CD4-positive, alpha-beta T cell (primary cell): ENCODE data around the gene MSI2. TPM values are rescaled to one million over a fixed set of nuclear protein-coding genes. Genes with fewer than 3 reads are reported as not detected.

Experiments used
- ATAC-seq: fragments of 200-7000 bp; cut with Tn5 transposase; one replicate; pipeline ENCODE4 v1.10.0; 2022; ENCODE audit warnings: mild to moderate bottlenecking; ENCODE audit not compliant: poor library complexity
- CTCF ChIA-PET: fragments of 350-600 bp; sonication (Branson Sonifier 250); formaldehyde crosslinking; loops from one replicate; lab custom pipeline; 2021; ENCODE audit warnings: antibody characterized with exemption, inconsistent platforms; lab: Charles Lee
- POLR2A ChIA-PET: fragments of 350-600 bp; sonication (Branson Sonifier 250); formaldehyde crosslinking; loops from one replicate; lab custom pipeline; 2021; ENCODE audit warnings: antibody characterized with exemption, inconsistent platforms; lab: Charles Lee
- DNase-seq, 14 experiments: peaks; one replicate each; pipeline ENCODE4 v3.0.0-alpha.2; 2013 to 2020; ENCODE audit warnings: mixed read lengths in 2 of 14
- H3K27ac ChIP-seq, 2 donors: one replicate each; pipeline versions ENCODE4 v1.5.1 to v1.7.0; 2013; ENCODE audit warnings: low read length in 2 of 2, low read depth in 1 of 2, mild to moderate bottlenecking in 1 of 2
- H3K27me3 ChIP-seq, 2 experiments: 1 replicate in 1 of 2; 2 replicates in 1 of 2; pipeline versions ENCODE4 v1.6.1 to v1.7.0; 2013; ENCODE audit warnings: low read length in 2 of 2, control low read depth in 1 of 2, mild to moderate bottlenecking in 1 of 2, moderate library complexity in 1 of 2; ENCODE audit not compliant: insufficient read depth in 2 of 2, control insufficient read depth in 1 of 2
- H3K36me3 ChIP-seq: one replicate; pipeline ENCODE4 v1.6.1; 2013; ENCODE audit warnings: low read length, control low read depth; ENCODE audit not compliant: insufficient read depth
- H3K4me1 ChIP-seq: one replicate; pipeline ENCODE4 v1.6.1; 2013; ENCODE audit warnings: low read length, control low read depth; ENCODE audit not compliant: insufficient read depth
- H3K4me3 ChIP-seq: one replicate; pipeline ENCODE4 v1.5.1; 2013; ENCODE audit warnings: mild to moderate bottlenecking, low read length, moderate library complexity
- H3K9me3 ChIP-seq, 2 experiments: 1 replicate in 1 of 2; 2 replicates in 1 of 2; pipeline versions ENCODE4 v1.6.1 to v1.7.0; 2013; ENCODE audit warnings: low read length in 2 of 2, mild to moderate bottlenecking in 2 of 2, control low read depth in 1 of 2, moderate library complexity in 1 of 2; ENCODE audit not compliant: control insufficient read depth in 1 of 2, insufficient read depth in 1 of 2
- H3K27ac Mint-ChIP-seq: one replicate; pipeline ENCODE4 v1.8.0; 2020; ENCODE audit warnings: mixed read lengths
- H3K27me3 Mint-ChIP-seq: one replicate; pipeline ENCODE4 v1.8.0; 2021; ENCODE audit warnings: mixed read lengths
- H3K36me3 Mint-ChIP-seq: one replicate; pipeline ENCODE4 v1.8.0; 2021; ENCODE audit warnings: low read depth, mixed read lengths
- H3K4me1 Mint-ChIP-seq: one replicate; pipeline ENCODE4 v1.8.0; 2021; ENCODE audit warnings: low read depth, mixed read lengths
- H3K4me3 Mint-ChIP-seq: one replicate; pipeline ENCODE4 v1.8.0; 2020; ENCODE audit warnings: mild to moderate bottlenecking, mixed read lengths
- H3K9me3 Mint-ChIP-seq: one replicate; pipeline ENCODE4 v1.8.0; 2020; ENCODE audit warnings: mixed read lengths
- intact Hi-C, 2 experiments: fragments of 100-400 bp; cut with DNase I in 1 of 2; cut with micrococcal nuclease in 1 of 2; formaldehyde crosslinking; loops; one replicate each; pipeline versions ENCODE4 v1.15.1 to v1.9.0; 2023 to 2025; cut with DNase I, micrococcal nuclease
- total RNA-seq, 174 experiments: library from RNA in 2 of 174; stranded (reverse) in 2 of 174; gene quantifications; one replicate each; pipeline ENCODE4 v1.2.3 and lab custom pipeline; 2021 to 2026
- TF ChIP-seq, protein P1 (sequence below): fragments of 200-600 bp; IDR thresholded peaks from one replicate; pipeline ENCODE4 v1.8.0; 2022; ENCODE audit warnings: antibody characterized with exemption, mild to moderate bottlenecking

The MSI2 gene
- total RNA-seq, 2 experiments from 2014 or later = 129 to 132 TPM

DNA sequence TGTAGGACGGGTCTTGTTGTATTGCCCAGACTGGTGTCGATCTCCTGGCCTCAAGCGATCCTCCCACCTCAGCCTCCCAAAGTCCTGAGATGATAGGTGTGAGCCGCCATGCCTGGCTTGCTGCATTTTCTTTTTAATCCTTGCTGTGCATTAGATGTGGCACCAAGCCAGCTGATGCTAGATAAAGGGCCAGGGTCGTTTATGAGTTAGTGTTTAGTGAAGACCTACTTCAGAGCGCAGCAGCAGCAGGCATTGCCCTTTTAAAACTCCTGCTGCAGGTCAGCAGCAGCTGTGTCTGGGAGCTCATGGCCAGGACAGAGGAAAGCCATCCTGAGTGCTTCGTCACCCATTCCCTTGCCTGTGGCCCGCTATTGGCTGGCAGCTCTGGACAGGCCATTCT is 251.5 kb downstream of the MSI2 start:
- no peaks in the 10 kb centered on the region for H3K9me3 Mint-ChIP-seq
- H3K4me1 ChIP-seq = no peaks in the 10 kb centered on the region
- no peak for ATAC-seq
- H3K4me3 Mint-ChIP-seq = no peak overlapping the region
- no peaks in the 10 kb centered on the region for H3K36me3 Mint-ChIP-seq
- H3K27me3 Mint-ChIP-seq = no peaks in the 10 kb centered on the region
- no peaks in the 10 kb centered on the region for H3K36me3 ChIP-seq
- H3K4me3 ChIP-seq = no peak overlapping the region
- H3K27me3 ChIP-seq = no peaks in the 10 kb centered on the region
- no peak for DNase-seq
- no peaks in the 10 kb centered on the region for H3K9me3 ChIP-seq
- TF ChIP-seq, protein P1, sequence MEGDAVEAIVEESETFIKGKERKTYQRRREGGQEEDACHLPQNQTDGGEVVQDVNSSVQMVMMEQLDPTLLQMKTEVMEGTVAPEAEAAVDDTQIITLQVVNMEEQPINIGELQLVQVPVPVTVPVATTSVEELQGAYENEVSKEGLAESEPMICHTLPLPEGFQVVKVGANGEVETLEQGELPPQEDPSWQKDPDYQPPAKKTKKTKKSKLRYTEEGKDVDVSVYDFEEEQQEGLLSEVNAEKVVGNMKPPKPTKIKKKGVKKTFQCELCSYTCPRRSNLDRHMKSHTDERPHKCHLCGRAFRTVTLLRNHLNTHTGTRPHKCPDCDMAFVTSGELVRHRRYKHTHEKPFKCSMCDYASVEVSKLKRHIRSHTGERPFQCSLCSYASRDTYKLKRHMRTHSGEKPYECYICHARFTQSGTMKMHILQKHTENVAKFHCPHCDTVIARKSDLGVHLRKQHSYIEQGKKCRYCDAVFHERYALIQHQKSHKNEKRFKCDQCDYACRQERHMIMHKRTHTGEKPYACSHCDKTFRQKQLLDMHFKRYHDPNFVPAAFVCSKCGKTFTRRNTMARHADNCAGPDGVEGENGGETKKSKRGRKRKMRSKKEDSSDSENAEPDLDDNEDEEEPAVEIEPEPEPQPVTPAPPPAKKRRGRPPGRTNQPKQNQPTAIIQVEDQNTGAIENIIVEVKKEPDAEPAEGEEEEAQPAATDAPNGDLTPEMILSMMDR = no peak
- H3K4me1 Mint-ChIP-seq = peaks cover 29% of the 10 kb centered on the region
- CTCF ChIA-PET = no interaction called here
- no peak overlapping the region for H3K27ac Mint-ChIP-seq
- POLR2A ChIA-PET = no interaction called here
- no peak overlapping the region for H3K27ac ChIP-seq
- intact Hi-C loops = loop anchor here in 1 of 2 experiments (10.0 kb wide), 1 partner anchor 263 kb away; no protein-coding TSS in a partner anchor

DNA sequence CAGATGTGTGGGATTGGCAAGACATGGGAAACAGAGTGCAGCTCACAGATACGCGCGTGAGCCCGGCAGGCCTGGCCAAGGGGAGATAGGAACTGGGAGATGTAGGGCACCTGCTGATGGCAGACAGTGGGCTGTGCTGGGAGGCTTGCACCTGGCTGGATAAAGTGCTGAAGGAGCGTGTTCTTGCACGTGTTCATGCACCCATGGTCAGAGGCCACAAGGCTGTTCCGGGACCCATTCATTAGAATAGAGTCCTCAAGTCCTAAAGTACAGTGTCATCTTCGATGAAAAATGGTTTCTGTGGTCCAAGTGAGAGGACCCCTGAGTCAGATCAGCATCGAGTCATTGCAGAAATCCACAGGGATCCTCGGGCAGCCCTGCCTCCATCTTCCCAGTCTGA is 252.3 kb downstream of the MSI2 start:
- Histone ChIP-seq H3K4me1 (no peaks in the 10 kb centered on the region), H3K36me3 (no peaks in the 10 kb centered on the region), H3K9me3 (no peaks in the 10 kb centered on the region), H3K27ac (no peak overlapping the region), H3K4me3 (no peak overlapping the region), H3K27me3 (no peaks in the 10 kb centered on the region)
- Mint-ChIP-seq H3K27ac (no peak overlapping the region), H3K27me3 (no peaks in the 10 kb centered on the region), H3K36me3 (no peaks in the 10 kb centered on the region), H3K9me3 (no peaks in the 10 kb centered on the region), H3K4me1 (peaks cover 25% of the 10 kb centered on the region), H3K4me3 (no peak overlapping the region)
- DNase-seq (no peak), ATAC-seq (no peak)
- TF ChIP-seq, protein P1 = no peak
- ChIA-PET POLR2A (no interaction called here), CTCF (interaction anchor here (1.4 kb wide), 1 partner anchor 266 kb away, joined by 3 read pairs; no protein-coding TSS in a partner anchor)
- intact Hi-C loops = loop anchor here in 1 of 2 experiments (10.0 kb wide), 1 partner anchor 264 kb away; no protein-coding TSS in a partner anchor

GRCh38 chr17:57511475-57512123 is 255.3 kb downstream of the MSI2 start:
- Mint-ChIP-seq H3K4me3 (no peak overlapping the region), H3K27me3 (no peaks in the 10 kb centered on the region), H3K27ac (no peak overlapping the region), H3K9me3 (no peaks in the 10 kb centered on the region), H3K4me1 (peaks cover 18% of the 10 kb centered on the region), H3K36me3 (no peaks in the 10 kb centered on the region)
- POLR2A ChIA-PET = no interaction called here
- CTCF ChIA-PET = no interaction called here
- ATAC-seq = no peak
- no peaks in the 10 kb centered on the region for H3K4me1 ChIP-seq
- no peak overlapping the region for H3K27ac ChIP-seq
- no peak for DNase-seq
- H3K9me3 ChIP-seq = no peaks in the 10 kb centered on the region
- no peaks in the 10 kb centered on the region for H3K27me3 ChIP-seq
- intact Hi-C loops = loop anchor here in 1 of 2 experiments (10.0 kb wide), 1 partner anchor 63 kb away; no protein-coding TSS in a partner anchor
- H3K36me3 ChIP-seq = no peaks in the 10 kb centered on the region
- H3K4me3 ChIP-seq = no peak overlapping the region
- TF ChIP-seq, protein P1 = no peak
